ENCODE data around the gene TSPAN11.

GRCh38 chr12:30969606-30970395 lies 43.3 kb downstream of the TSPAN11 start:
- TF ChIP-seq POLR2A (IDR thresholded peaks at IDR 0.05; ENCODE audit: low read depth, low read length) (no peak), RFX5 (IDR thresholded peaks at IDR 0.05; ENCODE audit: low read depth, low read length) (no peak), CTCF (conservative IDR thresholded peaks at IDR 0.05; ENCODE audit: low read depth, low read length) (no peak), BHLHE40 (IDR thresholded peaks at IDR 0.05; ENCODE audit: low read depth, low read length) (no peak)

All from IMR-90 (cell line).